AG04449 (cell line): ENCODE measurements around the gene RNLS.
"Not testable (repeated sequence)": the region's sequence is repeated elsewhere in the genome, so short reads cannot be mapped to it uniquely, and the experiment has no call there.

ENCODE experiments used
- CTCF ChIA-PET: fragments of 350-600 bp; formaldehyde crosslinking; extraction: SDS; loops from one replicate; lab custom pipeline; 2021; ENCODE audit warnings: antibody characterized with exemption; lab: Yijun Ruan, JAX
- POLR2A ChIA-PET: fragments of 400-600, 350-600 bp; formaldehyde crosslinking; extraction: SDS; loops from one replicate; lab custom pipeline; 2020; ENCODE audit warnings: antibody characterized with exemption, inconsistent platforms; lab: Yijun Ruan, JAX
- DNase-seq: peaks from one replicate; pipeline ENCODE4 v3.0.0-alpha.2; 2010; ENCODE audit warnings: low read depth, low spot score
- H3K4me3 ChIP-seq: 2 replicates; pipeline ENCODE4 v1.5.1; 2011; ENCODE audit warnings: low read depth, mild to moderate bottlenecking, control low read depth, low read length
- TF ChIP-seq, protein P1 (sequence below): IDR thresholded peaks from one replicate; pipeline ENCODE4 v1.5.1; 2011; ENCODE audit warnings: mild to moderate bottlenecking, moderate library complexity, low read length, control low read depth, inconsistent platforms; ENCODE audit not compliant: insufficient read depth; ENCODE audit errors: missing control alignments

Gene RNLS

DNA sequence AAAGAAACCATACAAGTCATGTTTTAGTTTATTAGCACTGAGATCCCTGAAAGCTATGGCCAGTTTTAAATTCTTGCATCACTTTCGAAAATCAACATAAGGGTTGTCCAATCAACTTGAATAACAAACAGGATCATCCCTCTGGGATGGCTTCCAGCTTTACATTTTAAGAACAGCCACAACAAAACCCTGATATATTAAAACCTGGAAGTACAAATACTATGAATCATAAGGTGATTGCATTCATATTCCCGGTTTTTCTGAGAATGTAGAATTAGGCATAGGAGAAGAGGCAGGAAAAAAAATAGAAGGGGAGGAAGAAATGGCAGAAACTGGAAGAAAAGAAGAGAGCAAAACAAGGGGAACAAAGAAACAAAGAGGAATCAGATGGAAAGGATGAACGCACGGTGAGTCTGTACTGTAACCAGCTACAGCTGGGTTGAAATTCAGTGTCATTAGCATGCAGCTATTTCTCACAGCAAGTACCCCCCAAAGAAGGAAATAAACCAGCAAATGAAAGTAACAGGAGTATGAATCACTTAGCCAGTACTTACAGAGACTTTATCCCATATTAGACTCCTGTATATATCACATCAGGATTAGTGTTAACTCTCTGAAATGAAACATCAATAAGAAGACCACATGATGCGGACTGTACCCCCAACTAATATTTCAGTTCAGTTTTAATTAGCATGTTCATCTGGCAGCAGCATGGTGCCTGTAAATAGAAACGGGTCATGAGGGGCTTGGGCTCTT lies 301.3 kb downstream of the RNLS start:
- peak overlapping the region; percentile 36 for H3K4me3 ChIP-seq
- TF ChIP-seq, protein P1, sequence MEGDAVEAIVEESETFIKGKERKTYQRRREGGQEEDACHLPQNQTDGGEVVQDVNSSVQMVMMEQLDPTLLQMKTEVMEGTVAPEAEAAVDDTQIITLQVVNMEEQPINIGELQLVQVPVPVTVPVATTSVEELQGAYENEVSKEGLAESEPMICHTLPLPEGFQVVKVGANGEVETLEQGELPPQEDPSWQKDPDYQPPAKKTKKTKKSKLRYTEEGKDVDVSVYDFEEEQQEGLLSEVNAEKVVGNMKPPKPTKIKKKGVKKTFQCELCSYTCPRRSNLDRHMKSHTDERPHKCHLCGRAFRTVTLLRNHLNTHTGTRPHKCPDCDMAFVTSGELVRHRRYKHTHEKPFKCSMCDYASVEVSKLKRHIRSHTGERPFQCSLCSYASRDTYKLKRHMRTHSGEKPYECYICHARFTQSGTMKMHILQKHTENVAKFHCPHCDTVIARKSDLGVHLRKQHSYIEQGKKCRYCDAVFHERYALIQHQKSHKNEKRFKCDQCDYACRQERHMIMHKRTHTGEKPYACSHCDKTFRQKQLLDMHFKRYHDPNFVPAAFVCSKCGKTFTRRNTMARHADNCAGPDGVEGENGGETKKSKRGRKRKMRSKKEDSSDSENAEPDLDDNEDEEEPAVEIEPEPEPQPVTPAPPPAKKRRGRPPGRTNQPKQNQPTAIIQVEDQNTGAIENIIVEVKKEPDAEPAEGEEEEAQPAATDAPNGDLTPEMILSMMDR, result no peak
- peak; percentile 44 for DNase-seq
- CTCF ChIA-PET, result interaction anchor here (1.8 kb wide), 1 partner anchor 11 kb away, joined by 6 read pairs; no protein-coding TSS in a partner anchor
- POLR2A ChIA-PET, result interaction anchor here (0.6 to 1.3 kb wide), 5 partner anchors 10 to 431 kb away, joined by 3 to 5 read pairs (median 3); no protein-coding TSS in a partner anchor

DNA sequence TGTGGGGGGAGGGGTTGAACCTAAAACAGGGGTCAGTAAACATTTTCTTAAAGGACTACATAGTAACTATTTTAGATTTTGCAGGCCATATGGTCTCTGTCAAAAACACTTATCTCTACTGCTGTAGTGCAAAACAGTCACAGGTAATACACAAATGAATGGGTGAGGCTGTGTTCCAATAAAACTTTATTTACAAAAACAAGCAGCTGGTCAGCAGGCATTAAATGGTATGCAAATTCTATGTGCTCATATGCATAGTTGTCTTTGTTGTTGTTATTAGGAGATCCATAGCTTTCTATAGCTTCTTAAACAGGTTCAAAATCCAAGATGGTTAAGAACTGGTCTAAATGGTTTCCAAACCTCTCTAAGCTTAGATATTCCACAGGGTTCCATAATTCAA lies 302.6 kb downstream of the RNLS start:
- no peak for DNase-seq
- H3K4me3 ChIP-seq, result no peak overlapping the region
- CTCF ChIA-PET, result interaction anchor here (1.0 to 2.1 kb wide), 3 partner anchors 10 to 455 kb away, joined by 3 to 6 read pairs (median 6); no protein-coding TSS in a partner anchor
- POLR2A ChIA-PET, result interaction anchor here (1.3 kb wide), 1 partner anchor 11 kb away, joined by 3 read pairs; no protein-coding TSS in a partner anchor
- TF ChIP-seq, protein P1, result no peak

DNA sequence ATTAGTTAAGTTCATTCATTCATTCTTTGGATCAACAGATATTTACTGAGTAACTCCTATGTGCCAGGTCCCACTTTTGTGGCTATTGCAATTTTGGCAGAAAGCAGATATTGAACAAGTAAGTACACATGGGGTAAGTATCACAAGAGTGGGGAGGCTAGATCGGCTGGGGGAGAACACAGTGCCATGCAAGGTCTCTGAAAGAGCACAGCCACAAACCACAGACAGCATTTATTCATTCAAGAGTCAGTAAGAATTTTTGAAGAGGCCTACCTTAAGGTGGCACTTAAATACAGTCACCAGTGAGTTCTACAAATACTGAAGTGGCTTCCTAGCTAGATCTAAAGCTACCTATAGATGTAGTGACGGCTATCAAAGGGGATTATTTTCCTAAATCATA lies 304.2 kb downstream of the RNLS start:
- H3K4me3 ChIP-seq, result no peak overlapping the region
- ChIA-PET CTCF (interaction anchor here (2.1 kb wide), 1 partner anchor 8 kb away, joined by 6 read pairs; no protein-coding TSS in a partner anchor), POLR2A (no interaction called here)
- TF ChIP-seq, protein P1, result no peak
- no peak for DNase-seq

DNA sequence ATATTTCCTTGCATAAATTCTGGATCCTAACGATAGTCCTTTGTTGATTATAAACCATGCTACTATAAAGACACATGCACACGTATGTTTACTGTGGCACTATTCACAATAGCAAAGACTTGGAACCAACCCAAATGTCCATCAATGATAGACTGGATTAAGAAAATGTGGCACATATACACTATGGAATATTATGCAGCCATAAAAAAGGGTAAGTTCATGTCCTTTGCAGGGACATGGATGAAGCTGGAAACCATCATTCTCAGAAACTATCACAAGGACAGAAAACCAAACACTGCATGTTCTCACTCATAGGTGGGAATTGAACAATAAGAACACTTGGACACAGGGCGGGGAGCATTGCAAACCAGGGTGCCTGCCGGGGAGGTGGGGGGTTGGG lies 306.2 kb downstream of the RNLS start:
- POLR2A ChIA-PET, result not testable (repeated sequence)

DNA sequence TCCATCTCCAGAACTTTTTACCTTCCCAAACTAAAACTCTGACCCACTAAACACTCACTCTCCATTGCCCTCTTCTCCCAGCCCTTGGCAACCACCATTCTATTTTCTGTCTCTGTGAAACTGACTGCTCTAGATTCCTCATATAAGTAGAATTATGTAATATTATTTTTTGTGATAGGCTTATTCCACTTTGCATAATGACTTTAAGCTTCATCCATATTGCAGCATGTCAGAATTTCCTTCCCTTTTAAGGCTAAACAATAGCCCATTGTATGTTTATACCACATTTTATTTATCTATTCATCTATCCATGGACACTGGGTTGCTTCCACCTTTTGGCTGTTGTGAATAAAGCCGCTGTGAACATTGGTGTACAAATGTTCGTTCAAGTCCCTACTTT lies 308.8 kb downstream of the RNLS start:
- DNase-seq, result no peak
- TF ChIP-seq, protein P1, result no peak
- CTCF ChIA-PET, result no interaction called here
- POLR2A ChIA-PET, result no interaction called here
- no peak overlapping the region for H3K4me3 ChIP-seq

More for the DNA sequence above, 306.2 kb downstream of the RNLS start:
- CTCF ChIA-PET, DNase-seq, H3K4me3 ChIP-seq: not testable (repeated sequence)

DNA sequence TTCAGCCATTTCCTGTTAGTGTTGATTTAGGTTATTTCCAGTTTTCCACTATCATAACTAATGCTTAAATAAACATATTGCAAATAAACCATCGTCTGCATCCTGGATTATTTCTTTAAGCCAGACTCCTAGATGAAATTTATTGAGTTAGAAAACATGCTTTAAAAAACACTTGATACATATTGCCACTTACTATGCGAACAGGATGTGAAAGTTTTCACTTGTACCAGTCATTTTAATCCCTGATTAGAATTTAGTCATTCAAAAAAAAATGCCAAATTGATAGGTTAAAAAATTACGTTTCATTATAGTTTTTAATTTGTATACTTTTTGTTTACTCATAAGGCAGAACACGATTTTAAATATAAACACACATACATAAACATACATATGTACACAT lies 309.6 kb downstream of the RNLS start:
- H3K4me3 ChIP-seq, result no peak overlapping the region
- POLR2A ChIA-PET, result no interaction called here
- CTCF ChIA-PET, result no interaction called here
- DNase-seq, result no peak
- TF ChIP-seq, protein P1, result no peak
